Measurements from ENCODE around the gene E2F8. TPM values are rescaled to one million over a fixed set of nuclear protein-coding genes. Genes with fewer than 3 reads are reported as not detected.

E2F8 gene
- total and polyA plus RNA-seq, 10 of the 15 experiments (the other 5 are each of a cell fraction or from before 2014, with no cell fraction given) = 8.8 to 28.1 (median 18.5) TPM

DNA sequence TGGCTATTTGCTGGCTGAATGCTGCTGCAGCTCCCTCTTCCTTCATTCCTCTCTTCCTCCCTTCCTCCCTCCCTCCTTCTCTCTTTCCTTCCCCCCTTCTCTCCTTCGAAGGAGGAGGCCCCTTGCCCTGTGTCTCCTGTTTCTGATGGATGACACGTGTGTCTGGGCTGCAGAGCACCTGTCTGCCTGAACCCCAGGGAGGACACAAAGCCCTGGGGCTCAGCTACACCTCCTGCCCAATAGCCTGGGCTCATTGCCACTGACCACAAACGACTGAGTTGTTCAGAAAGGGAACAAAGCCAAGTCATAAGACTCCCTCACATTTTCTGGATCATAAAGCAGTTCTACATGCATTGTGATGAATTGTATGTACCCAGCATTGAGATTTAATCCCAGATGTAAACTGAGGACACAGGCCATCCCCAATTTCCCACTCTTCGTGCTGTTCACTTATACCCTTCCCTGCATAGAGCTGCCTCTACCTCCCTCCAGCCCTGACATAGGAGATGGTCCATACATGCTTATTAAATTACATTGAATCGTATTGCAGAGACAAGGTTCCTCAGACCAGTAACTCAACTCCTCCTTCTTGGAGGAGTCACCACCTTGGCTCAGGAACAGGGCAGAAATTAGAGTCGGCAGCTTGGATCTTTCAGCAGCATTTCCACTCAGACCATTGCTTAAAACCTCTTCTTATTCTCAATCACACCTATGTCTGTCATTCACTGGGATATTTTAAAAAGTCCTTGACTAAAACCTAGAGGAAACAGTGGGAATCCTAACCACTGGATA is 40.1 kb downstream of the E2F8 start:
- FAIRE-seq (no peak), DNase-seq (ENCODE audit: low read depth, low spot score) (no peak), ATAC-seq (peak; percentile 82)
- H3K4me2 ChIP-seq (ENCODE audit: control insufficient read depth, insufficient read depth) = no peak overlapping the region
- ChIA-PET CTCF (interaction anchor here (1.2 to 3.0 kb wide), 2 partner anchors 10 to 130 kb away, joined by 3 to 11 read pairs; no protein-coding TSS in a partner anchor), SMC1A (ENCODE audit: uncharacterized antibody, unreplicated experiment) (interaction anchor here (1.1 kb wide), 1 partner anchor 38 kb away, joined by 3 read pairs; no protein-coding TSS in a partner anchor), POLR2A (no interaction called here), RAD21 (ENCODE audit: unreplicated experiment) (no interaction called here)
- H3K79me2 ChIP-seq (ENCODE audit: control insufficient read depth, insufficient read depth, low read length) = no peaks in the 10 kb centered on the region
- no peak for TF ChIP-seq CREM (IDR thresholded peaks at IDR 0.05; ENCODE audit: low read depth)
- TF ChIP-seq MYB (IDR thresholded peaks at IDR 0.05; ENCODE audit: borderline replicate concordance, low read depth, low read length) = no peak
- no peak for TF ChIP-seq KDM1A (IDR thresholded peaks at IDR 0.05; ENCODE audit: borderline replicate concordance)
- TF ChIP-seq, protein P1, sequence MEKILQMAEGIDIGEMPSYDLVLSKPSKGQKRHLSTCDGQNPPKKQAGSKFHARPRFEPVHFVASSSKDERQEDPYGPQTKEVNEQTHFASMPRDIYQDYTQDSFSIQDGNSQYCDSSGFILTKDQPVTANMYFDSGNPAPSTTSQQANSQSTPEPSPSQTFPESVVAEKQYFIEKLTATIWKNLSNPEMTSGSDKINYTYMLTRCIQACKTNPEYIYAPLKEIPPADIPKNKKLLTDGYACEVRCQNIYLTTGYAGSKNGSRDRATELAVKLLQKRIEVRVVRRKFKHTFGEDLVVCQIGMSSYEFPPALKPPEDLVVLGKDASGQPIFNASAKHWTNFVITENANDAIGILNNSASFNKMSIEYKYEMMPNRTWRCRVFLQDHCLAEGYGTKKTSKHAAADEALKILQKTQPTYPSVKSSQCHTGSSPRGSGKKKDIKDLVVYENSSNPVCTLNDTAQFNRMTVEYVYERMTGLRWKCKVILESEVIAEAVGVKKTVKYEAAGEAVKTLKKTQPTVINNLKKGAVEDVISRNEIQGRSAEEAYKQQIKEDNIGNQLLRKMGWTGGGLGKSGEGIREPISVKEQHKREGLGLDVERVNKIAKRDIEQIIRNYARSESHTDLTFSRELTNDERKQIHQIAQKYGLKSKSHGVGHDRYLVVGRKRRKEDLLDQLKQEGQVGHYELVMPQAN (conservative IDR thresholded peaks at IDR 0.05) = no peak
- TF ChIP-seq, protein P2, sequence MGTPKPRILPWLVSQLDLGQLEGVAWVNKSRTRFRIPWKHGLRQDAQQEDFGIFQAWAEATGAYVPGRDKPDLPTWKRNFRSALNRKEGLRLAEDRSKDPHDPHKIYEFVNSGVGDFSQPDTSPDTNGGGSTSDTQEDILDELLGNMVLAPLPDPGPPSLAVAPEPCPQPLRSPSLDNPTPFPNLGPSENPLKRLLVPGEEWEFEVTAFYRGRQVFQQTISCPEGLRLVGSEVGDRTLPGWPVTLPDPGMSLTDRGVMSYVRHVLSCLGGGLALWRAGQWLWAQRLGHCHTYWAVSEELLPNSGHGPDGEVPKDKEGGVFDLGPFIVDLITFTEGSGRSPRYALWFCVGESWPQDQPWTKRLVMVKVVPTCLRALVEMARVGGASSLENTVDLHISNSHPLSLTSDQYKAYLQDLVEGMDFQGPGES (IDR thresholded peaks at IDR 0.05) = no peak
- no peak for TF ChIP-seq TCF3 (IDR thresholded peaks at IDR 0.05; ENCODE audit: borderline replicate concordance, insufficient read depth, low read depth, low read length)
- H3K4me1 ChIP-seq (ENCODE audit: control insufficient read depth, insufficient read depth, low read length) = no peaks in the 10 kb centered on the region
- intact Hi-C loops (cut with micrococcal nuclease; ENCODE audit: unreplicated experiment) = no loop called here
- H3K9me3 ChIP-seq (replicated peaks; ENCODE audit: control insufficient read depth, insufficient read depth, low read length) = no peaks in the 10 kb centered on the region; the same call in 2 of the 3 replicates
- H4K20me1 ChIP-seq (ENCODE audit: control insufficient read depth, insufficient read depth) = no peaks in the 10 kb centered on the region
- no peak overlapping the region for H2AFZ ChIP-seq (ENCODE audit: control insufficient read depth, low read depth, low read length)
- no peak overlapping the region for H3K4me3 ChIP-seq
- 18% methylated on average over 6 of the region's 6 CpGs for WGBS (ENCODE audit: insufficient coverage, insufficient replicate concordance, low lambda C conversion rate, missing lambda C conversion rate)
- H3K9ac ChIP-seq (ENCODE audit: control insufficient read depth, insufficient read depth, low read length) = no peak overlapping the region
- BruUV-seq (replicated peaks) = no TSS peak
- in situ Hi-C loops (cut with MboI) = no loop called here
- no peak overlapping the region for H3K27ac ChIP-seq (ENCODE audit: control insufficient read depth, insufficient read depth)
- no peaks in the 10 kb centered on the region for H3K27me3 ChIP-seq (replicated peaks in 1 of 2; ENCODE audit: control insufficient read depth in 2 of 2, insufficient read depth in 2 of 2, low read length in 1 of 2)
- H3K36me3 ChIP-seq (ENCODE audit: control insufficient read depth in 2 of 2, insufficient read depth in 2 of 2, low read length in 1 of 2) = no peaks in the 10 kb centered on the region
